A549 (cell line): ENCODE results near the gene ABTB1. TPM values are rescaled to one million over a fixed set of nuclear protein-coding genes. Genes with fewer than 3 reads are reported as not detected.
A peak's percentile ranks its signal among the peaks of the same experiment; 100 is the strongest.

Experiments used
- ATAC-seq, 2 experiments: fragments of 200-7000 bp in 1 of 2; fragments of >200 bp in 1 of 2; cut with Nextera tagmentation in 1 of 2; cut with Tn5 transposase in 1 of 2; 3 replicates each; pipeline versions ENCODE4 v1.8.0 to v1.9.1; 2018 to 2020; ENCODE audit warnings: mild to moderate bottlenecking in 1 of 2, moderate library complexity in 1 of 2
- CTCF ChIA-PET: fragments of 300-600 bp; sonication (Branson Sonifier 250); formaldehyde crosslinking; extraction: SDS; loops from one replicate; lab custom pipeline; 2021; ENCODE audit warnings: antibody characterized with exemption, inconsistent platforms; lab: Yijun Ruan, JAX
- POLR2A ChIA-PET: fragments of 350-600 bp; formaldehyde crosslinking; extraction: SDS; loops from one replicate; lab custom pipeline; 2021; ENCODE audit warnings: antibody characterized with exemption, inconsistent platforms; lab: Yijun Ruan, JAX
- DNase-seq, 2 experiments: peaks; one replicate each; pipeline versions ENCODE4 v3.0.0 to v3.0.0-alpha.2; 2011 to 2016; ENCODE audit warnings: low read depth in 1 of 2, low spot score in 1 of 2
- FAIRE-seq: peaks from 2 replicates; lab custom pipeline; 2011; peaks lifted over from hg19 to GRCh38; lab: Jason Lieb, UNC
- H3K27ac ChIP-seq, 2 experiments: fragments of >200 bp; sonication (Bioruptor Twin); formaldehyde crosslinking; 3 replicates each; pipeline ENCODE4 v1.5.1; 2016 to 2017
- H3K4me1 ChIP-seq: fragments of >200 bp; sonication (Bioruptor Twin); formaldehyde crosslinking; 3 replicates; pipeline ENCODE4 v1.6.1; 2016
- H3K4me2 ChIP-seq: fragments of >200 bp; sonication (Bioruptor Twin); formaldehyde crosslinking; 3 replicates; pipeline ENCODE4 v1.6.1; 2016
- H3K4me3 ChIP-seq: fragments of >200 bp; sonication (Bioruptor Twin); formaldehyde crosslinking; 3 replicates; pipeline ENCODE4 v1.5.1; 2016
- H3K9me3 ChIP-seq: fragments of >200 bp; sonication (Bioruptor Twin); formaldehyde crosslinking; 3 replicates; pipeline ENCODE4 v1.6.1; 2016
- EP300 ChIP-seq, 2 experiments: fragments of >200 bp; sonication (Bioruptor Twin); formaldehyde crosslinking; IDR thresholded peaks; 2 replicates in 1 of 2; 3 replicates in 1 of 2; pipeline ENCODE4 v1.6.1; 2016 to 2017
- HOXB13 ChIP-seq: fragments of 250-450 bp; sonication (Bioruptor Pico); IDR thresholded peaks from 2 replicates; pipeline ENCODE4 v1.5.0; 2020; ENCODE audit warnings: low read depth, mild to moderate bottlenecking, moderate library complexity
- NR3C1 ChIP-seq: fragments of >200 bp; sonication (Bioruptor Twin); formaldehyde crosslinking; IDR thresholded peaks from 3 replicates; pipeline ENCODE4 v1.6.1; 2017
- POLR2AphosphoS2 ChIP-seq: conservative IDR thresholded peaks from 2 replicates; pipeline ENCODE4 v1.6.1; 2012; ENCODE audit warnings: low read length, improper control_type of control experiment, inconsistent platforms
- RAD21 ChIP-seq, 2 experiments: fragments of >200 bp in 1 of 2; sonication (Bioruptor Twin) in 1 of 2; formaldehyde crosslinking in 1 of 2; IDR thresholded peaks in 1 of 2; conservative IDR thresholded peaks in 1 of 2; 2 replicates in 1 of 2; 3 replicates in 1 of 2; pipeline ENCODE4 v1.6.1; 2012 to 2018; ENCODE audit warnings: inconsistent platforms in 1 of 2
- RNF2 ChIP-seq: fragments of 200-600 bp; sonication (generic); IDR thresholded peaks from 2 replicates; pipeline ENCODE4 v1.6.1; 2016; ENCODE audit warnings: low read depth, mild to moderate bottlenecking, antibody characterized with exemption, moderate library complexity, borderline replicate concordance
- WGBS: methylation state at CpG from one replicate; pipeline ENCODE4 v1.1.6; 2017; ENCODE audit errors: missing lambda C conversion rate; 5-methylcytosine and 5-hydroxymethylcytosine counted together
- polyA plus RNA-seq, 4 experiments: library from polyadenylated mRNA; depleted of rRNA in 3 of 4; stranded (reverse); fragments of >200 nt; fragmentation: RNase III in 1 of 4; extraction: RNeasy Plus Mini Kit Qiagen cat#74134 plus additional on column Dnase treatment in 1 of 4; gene quantifications; 2 replicates in 3 of 4; 3 replicates in 1 of 4; pipeline ENCODE4 v1.2.3, GENCODE V29; 2011 to 2017
- TF ChIP-seq, protein P1 (sequence below): fragments of 450-650 bp; IDR thresholded peaks from 2 replicates; pipeline ENCODE4 v1.6.1; 2014; ENCODE audit warnings: antibody characterized with exemption
- TF ChIP-seq, protein P2 (sequence below): IDR thresholded peaks from 2 replicates; pipeline ENCODE4 v1.6.1; 2012
- TF ChIP-seq, protein P3 (sequence below): fragments of 250-450 bp; sonication (Bioruptor Pico); IDR thresholded peaks from 2 replicates; pipeline ENCODE4 v1.5.0; 2021; ENCODE audit warnings: mild to moderate bottlenecking, moderate library complexity, borderline replicate concordance
- TF ChIP-seq, protein P4 (sequence below): fragments of >200 bp; sonication (Bioruptor Twin); formaldehyde crosslinking; IDR thresholded peaks from 3 replicates; pipeline ENCODE4 v1.5.1; 2016

The ABTB1 gene
- polyA plus RNA-seq, 2 of the 4 experiments (the other 2 are of a cell fraction): 9.7 to 13.2 TPM

DNA sequence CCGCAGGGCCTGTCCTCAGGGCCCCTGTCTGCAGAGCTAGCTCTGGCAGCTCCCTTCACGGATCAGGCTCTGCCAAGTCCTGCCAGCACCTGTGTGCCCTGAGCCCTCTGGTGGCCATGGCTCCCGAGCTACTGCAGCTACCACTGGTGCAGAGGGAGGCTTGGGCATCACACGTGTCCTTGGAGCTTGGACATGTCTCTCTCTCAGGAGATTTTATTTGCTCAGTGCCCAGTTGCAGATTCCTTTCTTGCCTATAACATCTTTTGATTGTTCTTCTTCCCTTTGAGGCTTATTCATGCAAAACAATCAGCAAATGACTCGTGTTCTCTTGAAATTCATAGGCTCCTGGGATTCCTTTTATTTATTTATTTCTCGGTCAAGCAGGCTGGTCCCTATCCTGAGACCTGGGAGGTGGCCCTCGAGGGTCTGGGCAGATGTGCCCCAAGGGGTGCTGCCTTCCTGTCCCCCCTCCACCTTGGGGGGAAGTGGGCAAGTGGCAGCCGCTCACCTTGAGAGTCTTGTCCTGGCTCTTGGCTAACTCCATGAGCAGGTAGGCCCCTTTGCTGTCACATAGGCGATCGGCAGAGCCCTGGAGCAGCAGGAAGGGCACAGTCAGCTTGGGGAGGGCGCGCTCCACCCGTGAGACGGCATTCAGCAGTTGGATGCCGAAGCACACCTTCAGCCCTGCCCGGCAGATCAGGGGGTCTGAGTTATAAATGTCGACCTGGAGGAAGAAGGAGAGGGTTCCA is 21.9 kb downstream of the ABTB1 start (continued):
- TF ChIP-seq, protein P1, sequence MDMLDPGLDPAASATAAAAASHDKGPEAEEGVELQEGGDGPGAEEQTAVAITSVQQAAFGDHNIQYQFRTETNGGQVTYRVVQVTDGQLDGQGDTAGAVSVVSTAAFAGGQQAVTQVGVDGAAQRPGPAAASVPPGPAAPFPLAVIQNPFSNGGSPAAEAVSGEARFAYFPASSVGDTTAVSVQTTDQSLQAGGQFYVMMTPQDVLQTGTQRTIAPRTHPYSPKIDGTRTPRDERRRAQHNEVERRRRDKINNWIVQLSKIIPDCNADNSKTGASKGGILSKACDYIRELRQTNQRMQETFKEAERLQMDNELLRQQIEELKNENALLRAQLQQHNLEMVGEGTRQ: no peak
- TF ChIP-seq RAD21 (conservative IDR thresholded peaks at IDR 0.05 in 1 of 2, IDR thresholded peaks at IDR 0.05 in 1 of 2): peak; percentile 24 to 50; a peak in 2 of 5 replicates
- no peak for TF ChIP-seq POLR2AphosphoS2
- TF ChIP-seq, protein P2, sequence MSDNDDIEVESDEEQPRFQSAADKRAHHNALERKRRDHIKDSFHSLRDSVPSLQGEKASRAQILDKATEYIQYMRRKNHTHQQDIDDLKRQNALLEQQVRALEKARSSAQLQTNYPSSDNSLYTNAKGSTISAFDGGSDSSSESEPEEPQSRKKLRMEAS: peak; percentile 54
- TF ChIP-seq EP300 (IDR thresholded peaks at IDR 0.05): no peak
- no peak for TF ChIP-seq RNF2

DNA sequence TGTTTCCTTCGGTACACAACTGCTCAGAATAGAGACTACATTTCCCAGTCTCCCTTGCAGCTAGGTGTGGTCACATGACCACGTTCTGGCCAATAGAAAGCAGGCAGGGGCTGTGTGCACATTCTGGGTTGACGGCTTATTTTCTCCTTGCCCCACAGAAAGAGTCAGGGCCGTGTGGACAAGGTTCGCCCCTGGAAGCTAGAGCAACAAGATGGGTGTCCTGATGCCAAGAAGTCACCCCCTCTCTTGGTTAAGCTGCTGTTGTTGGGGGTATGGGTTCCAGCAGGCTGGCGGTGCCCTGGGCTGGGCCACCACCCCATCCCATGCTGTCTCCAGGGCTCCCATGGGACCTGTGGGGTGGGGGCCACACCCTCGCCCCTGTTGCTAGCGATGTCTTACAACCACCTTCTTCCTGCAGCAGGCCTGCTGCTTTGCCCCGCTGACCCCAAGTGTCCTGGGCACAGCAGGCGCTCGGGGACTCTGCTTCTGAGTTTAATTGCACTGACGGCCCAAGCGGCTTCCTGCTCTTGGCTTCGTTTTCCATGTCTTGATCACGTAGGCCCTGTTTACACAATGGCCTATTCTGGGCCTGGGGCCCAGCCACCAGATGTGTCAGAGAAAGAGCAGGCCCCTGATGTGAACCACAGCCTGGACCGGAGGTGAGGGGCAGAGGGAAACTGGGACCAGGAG is 24.9 kb downstream of the ABTB1 start:
- 56% methylated on average over 13 of the region's 16 CpGs for WGBS
- ATAC-seq: peak; percentile 66 to 85; a peak in 5 of 6 replicates
- Histone ChIP-seq H3K4me1 (peaks cover 65% of the 10 kb centered on the region), H3K9me3 (no peaks in the 10 kb centered on the region)
- POLR2A ChIA-PET: no interaction called here
- TF ChIP-seq, protein P3, sequence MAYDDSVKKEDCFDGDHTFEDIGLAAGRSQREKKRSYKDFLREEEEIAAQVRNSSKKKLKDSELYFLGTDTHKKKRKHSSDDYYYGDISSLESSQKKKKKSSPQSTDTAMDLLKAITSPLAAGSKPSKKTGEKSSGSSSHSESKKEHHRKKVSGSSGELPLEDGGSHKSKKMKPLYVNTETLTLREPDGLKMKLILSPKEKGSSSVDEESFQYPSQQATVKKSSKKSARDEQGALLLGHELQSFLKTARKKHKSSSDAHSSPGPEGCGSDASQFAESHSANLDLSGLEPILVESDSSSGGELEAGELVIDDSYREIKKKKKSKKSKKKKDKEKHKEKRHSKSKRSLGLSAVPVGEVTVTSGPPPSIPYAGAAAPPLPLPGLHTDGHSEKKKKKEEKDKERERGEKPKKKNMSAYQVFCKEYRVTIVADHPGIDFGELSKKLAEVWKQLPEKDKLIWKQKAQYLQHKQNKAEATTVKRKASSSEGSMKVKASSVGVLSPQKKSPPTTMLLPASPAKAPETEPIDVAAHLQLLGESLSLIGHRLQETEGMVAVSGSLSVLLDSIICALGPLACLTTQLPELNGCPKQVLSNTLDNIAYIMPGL (CRISPR knock-in tag): no peak
- TF ChIP-seq HOXB13: no peak
- TF ChIP-seq, protein P4, sequence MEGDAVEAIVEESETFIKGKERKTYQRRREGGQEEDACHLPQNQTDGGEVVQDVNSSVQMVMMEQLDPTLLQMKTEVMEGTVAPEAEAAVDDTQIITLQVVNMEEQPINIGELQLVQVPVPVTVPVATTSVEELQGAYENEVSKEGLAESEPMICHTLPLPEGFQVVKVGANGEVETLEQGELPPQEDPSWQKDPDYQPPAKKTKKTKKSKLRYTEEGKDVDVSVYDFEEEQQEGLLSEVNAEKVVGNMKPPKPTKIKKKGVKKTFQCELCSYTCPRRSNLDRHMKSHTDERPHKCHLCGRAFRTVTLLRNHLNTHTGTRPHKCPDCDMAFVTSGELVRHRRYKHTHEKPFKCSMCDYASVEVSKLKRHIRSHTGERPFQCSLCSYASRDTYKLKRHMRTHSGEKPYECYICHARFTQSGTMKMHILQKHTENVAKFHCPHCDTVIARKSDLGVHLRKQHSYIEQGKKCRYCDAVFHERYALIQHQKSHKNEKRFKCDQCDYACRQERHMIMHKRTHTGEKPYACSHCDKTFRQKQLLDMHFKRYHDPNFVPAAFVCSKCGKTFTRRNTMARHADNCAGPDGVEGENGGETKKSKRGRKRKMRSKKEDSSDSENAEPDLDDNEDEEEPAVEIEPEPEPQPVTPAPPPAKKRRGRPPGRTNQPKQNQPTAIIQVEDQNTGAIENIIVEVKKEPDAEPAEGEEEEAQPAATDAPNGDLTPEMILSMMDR: no peak
- TF ChIP-seq, protein P1: peak; percentile 80
- TF ChIP-seq, all 56 proteins: peak for 1
- H3K4me3 ChIP-seq: no peak overlapping the region
- FAIRE-seq: no peak
- CTCF ChIA-PET: interaction anchor here (0.7 to 12.9 kb wide), 10 partner anchors 13 to 274 kb away, joined by 3 to 111 read pairs (median 4); partner anchors contain the start of gene MGLL
- H3K27ac ChIP-seq: peak overlapping the region; percentile 68 to 87; a peak in 5 of 6 replicates
- DNase-seq: peak; percentile 28 to 71
- peak overlapping the region; percentile 46; the same call in 2 of the 3 replicates for H3K4me2 ChIP-seq

DNA sequence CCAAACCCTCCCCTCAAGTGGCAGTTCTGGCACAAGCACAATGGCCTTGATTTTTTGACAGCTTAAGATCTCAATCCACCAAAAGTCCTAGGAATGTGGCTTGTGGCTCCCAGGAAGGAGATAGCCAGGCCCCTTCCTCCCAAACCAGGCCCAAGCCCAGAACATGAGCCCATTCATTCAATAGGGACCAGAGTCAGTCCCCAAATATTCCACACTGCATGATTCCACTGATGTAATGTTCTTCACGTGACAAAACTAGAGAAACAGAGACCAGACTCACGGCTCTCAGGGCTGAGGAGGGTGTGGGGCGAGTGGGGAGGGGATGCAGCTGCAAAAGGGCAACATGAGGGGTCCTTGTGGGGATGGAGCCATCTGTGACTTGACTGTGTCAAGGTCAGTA is 25.5 kb downstream of the ABTB1 start:
- H3K4me2 ChIP-seq: no peak overlapping the region
- no peak for FAIRE-seq
- CTCF ChIA-PET: interaction anchor here (0.8 to 12.9 kb wide), 4 partner anchors 12 to 260 kb away, joined by 3 to 111 read pairs (median 9); partner anchors contain the start of gene MGLL

More for the DNA sequence above, 25.5 kb downstream of the ABTB1 start:
- H3K4me1 ChIP-seq: peaks cover 65% of the 10 kb centered on the region
- 96% methylated on average over 3 of the region's 3 CpGs for WGBS
- POLR2A ChIA-PET: no interaction called here
- peak overlapping the region; percentile 68 to 87; a peak in 3 of 6 replicates for H3K27ac ChIP-seq
- H3K9me3 ChIP-seq: no peaks in the 10 kb centered on the region
- no peak overlapping the region for H3K4me3 ChIP-seq
- no peak for DNase-seq
- ATAC-seq: no peak
- TF ChIP-seq NR3C1: no peak
